ENCODE results near the gene KIAA1958. TPM values are rescaled to one million over a fixed set of nuclear protein-coding genes. Genes with fewer than 3 reads are reported as not detected.
"Not testable (repeated sequence)": the region's sequence is repeated elsewhere in the genome, so short reads cannot be mapped to it uniquely, and the experiment has no call there.

KIAA1958 gene
- total RNA-seq, 1 experiment from 2014 or later: 2.0 TPM

DNA sequence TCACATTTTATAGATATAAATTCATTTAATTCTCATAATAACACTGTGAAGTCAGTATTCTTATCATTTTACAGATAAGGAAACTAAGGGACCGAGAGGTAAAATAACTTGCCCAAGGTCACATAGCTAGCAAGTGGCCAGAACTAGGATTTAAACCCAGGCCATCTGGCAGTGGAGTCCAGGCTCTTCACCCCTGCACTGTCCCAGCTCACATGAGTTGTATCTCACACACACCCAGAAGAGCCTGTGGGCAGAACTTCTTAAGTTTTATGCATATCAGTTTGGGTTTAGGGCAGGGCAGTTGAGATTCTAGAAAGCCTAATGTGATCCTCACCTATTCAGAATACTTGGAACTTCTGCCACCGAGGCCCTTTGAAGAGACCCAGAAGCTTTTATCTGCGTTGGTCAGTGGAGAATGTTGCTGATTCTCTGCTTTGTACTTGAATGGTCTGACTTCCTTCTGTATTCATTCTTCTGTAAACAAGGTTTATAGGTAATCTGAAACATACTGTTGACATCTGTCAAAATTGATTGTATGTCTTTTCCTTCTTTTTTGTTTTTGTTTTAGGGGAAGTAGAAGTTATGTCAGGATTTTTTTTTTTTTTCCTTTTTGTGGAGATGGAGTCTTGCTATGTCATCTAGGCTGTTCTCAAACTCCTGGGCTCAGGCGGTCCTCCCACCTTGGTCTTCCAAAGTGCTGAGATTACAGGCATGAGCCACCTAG, 75.8 kb downstream of the KIAA1958 start:
- in situ Hi-C loops (cut with HindIII; ENCODE audit: low pct_unique_long_range_greater_than_20kb, low sequenced_read_pairs): no loop called here
- no peak for DNase-seq (ENCODE audit: low read depth, low spot score)

GRCh38 chr9:112569186-112569585, 82.6 kb downstream of the KIAA1958 start:
- in situ Hi-C loops (cut with HindIII; ENCODE audit: low pct_unique_long_range_greater_than_20kb, low sequenced_read_pairs): no loop called here
- no peak for DNase-seq (ENCODE audit: low read depth, low spot score)

DNA sequence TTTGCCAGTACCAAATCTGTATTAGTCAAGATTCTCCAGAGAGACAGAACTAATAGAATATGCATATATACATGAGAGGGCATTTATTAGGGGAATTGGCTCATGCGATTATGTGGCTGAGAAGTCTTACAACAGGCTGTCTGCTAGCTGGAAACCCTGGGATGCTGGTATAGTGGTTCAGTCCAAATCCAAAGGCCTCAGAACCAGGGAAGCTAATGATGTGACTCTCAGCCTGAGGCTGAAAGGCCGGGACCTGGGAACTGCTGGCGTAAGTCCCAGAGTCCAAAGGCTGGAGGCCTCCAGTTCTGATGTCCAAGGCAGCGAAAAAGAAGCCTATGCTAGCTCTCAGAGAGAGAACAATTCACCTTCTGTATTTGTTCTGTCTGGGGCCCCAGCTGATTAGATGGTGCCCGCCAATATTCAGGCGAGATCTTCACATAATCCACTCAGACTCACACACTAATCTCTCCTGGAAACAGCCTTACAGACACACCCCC, 84.1 kb downstream of the KIAA1958 start:
- peak; percentile 4 for DNase-seq (ENCODE audit: low read depth, low spot score)
- in situ Hi-C loops (cut with HindIII; ENCODE audit: low pct_unique_long_range_greater_than_20kb, low sequenced_read_pairs): no loop called here

GRCh38 chr9:112571624-112572355, 85.2 kb downstream of the KIAA1958 start:
- in situ Hi-C loops (cut with HindIII; ENCODE audit: low pct_unique_long_range_greater_than_20kb, low sequenced_read_pairs): no loop called here

GRCh38 chr9:112572416-112572815, 85.8 kb downstream of the KIAA1958 start:
- no peak for DNase-seq (ENCODE audit: low read depth, low spot score)
- in situ Hi-C loops (cut with HindIII; ENCODE audit: low pct_unique_long_range_greater_than_20kb, low sequenced_read_pairs): no loop called here

More at GRCh38 chr9:112571624-112572355, 85.2 kb downstream of the KIAA1958 start:
- DNase-seq (ENCODE audit: low read depth, low spot score): no peak

DNA sequence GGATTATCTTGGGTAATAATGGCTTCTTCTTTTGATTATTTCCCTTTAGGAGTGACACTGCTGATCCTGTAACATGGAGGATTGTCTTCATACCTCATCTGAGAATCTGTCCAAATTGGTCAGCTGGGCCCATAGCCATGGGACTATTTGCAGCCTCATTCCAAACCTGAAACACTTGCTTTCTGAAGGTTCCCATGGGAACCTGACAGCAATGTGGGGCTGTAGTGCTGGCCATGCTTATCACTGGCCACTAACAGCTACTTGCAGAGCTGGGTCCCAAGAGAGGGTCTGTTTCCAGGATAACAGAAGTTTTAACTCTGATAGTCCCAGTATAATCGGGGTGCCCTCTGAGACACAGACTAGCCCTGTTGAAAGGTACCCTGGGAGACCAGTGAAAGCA, 87.4 kb downstream of the KIAA1958 start:
- in situ Hi-C loops (cut with HindIII; ENCODE audit: low pct_unique_long_range_greater_than_20kb, low sequenced_read_pairs): no loop called here
- no peak for DNase-seq (ENCODE audit: low read depth, low spot score)

GRCh38 chr9:112575107-112575506, 88.5 kb downstream of the KIAA1958 start:
- in situ Hi-C loops (cut with HindIII; ENCODE audit: low pct_unique_long_range_greater_than_20kb, low sequenced_read_pairs): no loop called here
- no peak for DNase-seq (ENCODE audit: low read depth, low spot score)

- in situ Hi-C loops (cut with HindIII; ENCODE audit: low pct_unique_long_range_greater_than_20kb, low sequenced_read_pairs): no loop called here
- no peak for DNase-seq (ENCODE audit: low read depth, low spot score)
These were observed 95.0 kb downstream of the KIAA1958 start for GRCh38 chr9:112581469-112582176.

DNA sequence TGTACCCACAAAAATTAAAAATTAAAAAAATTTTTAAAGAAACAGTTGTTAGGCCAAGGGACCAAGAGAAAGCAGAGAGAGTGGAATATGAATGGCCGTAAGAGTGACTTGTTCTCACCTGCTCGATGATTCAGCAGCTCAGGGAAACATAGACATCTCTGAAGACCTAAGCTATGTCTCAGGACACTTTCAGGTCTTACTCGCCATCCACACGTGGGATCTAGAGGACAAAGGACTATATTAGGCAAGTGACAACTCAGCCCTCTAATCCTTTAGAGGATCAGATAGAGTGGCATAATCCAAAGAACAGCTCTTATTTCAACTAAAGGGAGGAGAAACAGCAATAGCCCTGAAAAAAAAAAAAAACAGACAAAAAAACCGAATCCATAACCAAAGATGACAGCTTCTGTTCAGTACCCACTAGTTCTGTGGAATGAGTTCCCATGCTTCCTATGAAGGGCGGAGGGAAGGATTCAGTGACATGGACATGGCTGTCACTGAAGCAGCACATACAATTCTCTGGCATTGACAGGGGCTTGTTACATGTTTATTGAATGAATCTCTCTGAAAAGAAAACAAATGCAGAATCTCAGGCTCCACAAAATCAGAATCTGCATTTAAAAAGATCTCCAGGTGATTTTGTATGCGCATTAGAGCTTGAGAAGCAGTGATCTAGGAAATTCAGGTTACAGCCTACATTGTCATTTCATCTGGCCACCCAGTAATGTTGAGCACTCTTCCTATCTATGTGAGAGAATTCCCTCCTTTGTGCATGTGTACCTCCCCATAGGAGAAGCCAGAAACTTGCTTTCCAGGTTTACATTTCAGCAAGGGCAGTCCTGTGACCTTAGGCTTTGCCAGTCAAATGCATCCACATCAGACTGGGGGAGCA, 96.0 kb downstream of the KIAA1958 start:
- in situ Hi-C loops (cut with HindIII; ENCODE audit: low pct_unique_long_range_greater_than_20kb, low sequenced_read_pairs): no loop called here
- no peak for DNase-seq (ENCODE audit: low read depth, low spot score)

GRCh38 chr9:112586599-112587155, 100.0 kb downstream of the KIAA1958 start:
- no peak for DNase-seq (ENCODE audit: low read depth, low spot score)
- in situ Hi-C loops (cut with HindIII; ENCODE audit: low pct_unique_long_range_greater_than_20kb, low sequenced_read_pairs): no loop called here

DNA sequence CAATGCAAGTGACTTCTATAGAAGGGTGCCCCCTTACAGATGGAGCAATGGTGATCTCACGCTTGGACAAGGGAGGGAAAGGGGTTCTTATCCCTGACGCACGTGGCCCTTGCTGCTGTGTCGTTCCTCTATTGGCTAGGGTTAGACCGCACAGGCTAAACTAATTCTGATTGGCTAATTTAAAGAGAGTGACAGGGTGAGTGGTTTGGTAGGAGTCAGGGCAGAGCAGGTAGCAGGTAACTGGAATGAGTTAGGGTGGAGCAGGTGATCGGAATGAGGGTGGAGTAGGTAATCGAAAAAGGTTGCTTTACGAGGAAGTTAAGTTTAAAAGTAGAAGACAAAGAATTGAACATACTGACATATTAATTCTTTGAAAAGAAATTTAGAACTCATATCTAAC, 105.2 kb downstream of the KIAA1958 start:
- in situ Hi-C loops (cut with HindIII; ENCODE audit: low pct_unique_long_range_greater_than_20kb, low sequenced_read_pairs); DNase-seq (ENCODE audit: low read depth, low spot score): not testable (repeated sequence)

- DNase-seq (ENCODE audit: low read depth, low spot score): no peak
- in situ Hi-C loops (cut with HindIII; ENCODE audit: low pct_unique_long_range_greater_than_20kb, low sequenced_read_pairs): no loop called here
These were observed 113.1 kb downstream of the KIAA1958 start for GRCh38 chr9:112599732-112600131.

- no peak for DNase-seq (ENCODE audit: low read depth, low spot score)
- in situ Hi-C loops (cut with HindIII; ENCODE audit: low pct_unique_long_range_greater_than_20kb, low sequenced_read_pairs): no loop called here
These were observed 115.0 kb downstream of the KIAA1958 start for GRCh38 chr9:112601636-112602035.

- no peak for DNase-seq (ENCODE audit: low read depth, low spot score)
- in situ Hi-C loops (cut with HindIII; ENCODE audit: low pct_unique_long_range_greater_than_20kb, low sequenced_read_pairs): no loop called here
These were observed 118.2 kb downstream of the KIAA1958 start for GRCh38 chr9:112604790-112605189.

DNA sequence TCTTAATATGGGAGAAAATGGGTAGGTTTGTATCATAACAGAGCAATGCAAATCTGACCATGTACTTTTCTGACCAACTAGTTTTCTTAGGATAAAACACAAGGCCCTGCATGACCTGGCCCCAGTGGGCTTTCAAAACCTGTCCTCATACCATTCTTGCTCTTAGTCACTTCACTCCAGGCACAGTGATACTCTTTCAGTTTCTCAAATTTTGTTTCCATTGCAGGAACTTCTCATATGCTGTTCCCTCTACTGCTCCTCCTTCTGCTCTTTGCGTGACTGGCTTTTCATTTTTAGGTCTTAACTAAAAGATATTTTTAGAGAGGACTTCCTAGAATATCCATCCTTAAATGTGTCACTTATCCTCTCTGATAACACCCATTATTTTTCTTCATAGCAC, 118.9 kb downstream of the KIAA1958 start:
- no peak for DNase-seq (ENCODE audit: low read depth, low spot score)
- in situ Hi-C loops (cut with HindIII; ENCODE audit: low pct_unique_long_range_greater_than_20kb, low sequenced_read_pairs): no loop called here

DNA sequence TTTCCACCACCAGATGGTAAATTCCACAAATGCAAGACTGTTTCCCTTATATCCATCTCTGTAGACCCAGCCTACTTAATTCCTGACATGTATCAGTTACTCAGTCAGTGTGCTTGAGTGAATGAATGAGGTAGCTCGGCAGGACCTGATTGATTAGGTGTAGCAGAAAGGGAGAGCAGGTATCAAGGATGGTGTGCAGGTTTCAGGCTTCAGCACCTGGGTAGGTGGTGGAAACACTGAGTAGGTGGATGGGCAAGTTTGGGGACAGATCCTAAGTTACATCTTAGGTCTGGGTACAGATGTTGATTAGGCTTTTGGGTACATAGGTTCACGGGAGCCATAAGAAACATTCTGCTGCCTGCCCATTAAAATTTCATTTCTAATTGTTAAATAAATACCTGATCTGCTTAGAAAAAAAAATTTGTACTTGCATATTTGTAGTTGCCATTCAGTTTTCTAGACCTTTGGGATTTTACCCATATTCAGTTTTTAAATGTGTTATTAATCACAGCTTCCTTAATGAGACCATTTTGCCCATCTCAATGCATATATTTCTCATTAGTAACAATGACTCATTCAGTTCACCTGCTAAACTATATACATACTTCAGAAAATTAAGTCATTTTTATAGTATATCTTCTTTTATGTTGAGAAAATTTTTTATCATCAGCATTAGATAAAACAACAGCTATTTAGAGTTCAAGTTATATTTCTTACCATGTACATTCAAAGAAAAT, 119.5 kb downstream of the KIAA1958 start:
- no peak for DNase-seq (ENCODE audit: low read depth, low spot score)
- in situ Hi-C loops (cut with HindIII; ENCODE audit: low pct_unique_long_range_greater_than_20kb, low sequenced_read_pairs): no loop called here

- in situ Hi-C loops (cut with HindIII; ENCODE audit: low pct_unique_long_range_greater_than_20kb, low sequenced_read_pairs): no loop called here
- no peak for DNase-seq (ENCODE audit: low read depth, low spot score)
These were observed 122.2 kb downstream of the KIAA1958 start for GRCh38 chr9:112608851-112609250.
